GM12878 (cell line): ENCODE results near the gene DAD1. TPM values are rescaled to one million over a fixed set of nuclear protein-coding genes. Genes with fewer than 3 reads are reported as not detected.

Source experiments
- ATAC-seq: fragments of 200-7000 bp; cut with Tn5 transposase; 3 replicates; pipeline ENCODE4 v1.9.1; 2020; ENCODE audit warnings: mild to moderate bottlenecking, moderate library complexity
- BruUV-seq: library from RNA; stranded (reverse); fragments of 400-500 nt; replicated peaks from 2 replicates; lab custom pipeline; 2021; lab: Mats Ljungman, UMichigan
- CTCF ChIA-PET: fragments of 300-600 bp; sonication (Branson Sonifier 250); formaldehyde crosslinking; extraction: SDS; loops from one replicate; lab custom pipeline; 2021; ENCODE audit warnings: inconsistent platforms; lab: Yijun Ruan, JAX
- POLR2A ChIA-PET: fragments of 350-600 bp; formaldehyde crosslinking; extraction: SDS; loops from one replicate; lab custom pipeline; 2021; ENCODE audit warnings: inconsistent platforms; lab: Charles Lee
- RAD21 ChIA-PET: fragments of 300-600 bp; sonication (Branson Sonifier 250); formaldehyde crosslinking; loops from one replicate; lab custom pipeline; 2023; ENCODE audit warnings: antibody characterized with exemption; ENCODE audit not compliant: unreplicated experiment; lab: Charles Lee
- SMC1A ChIA-PET: fragments of 300-600 bp; sonication (Branson Sonifier 250); formaldehyde crosslinking; loops from one replicate; lab custom pipeline; 2023; ENCODE audit not compliant: unreplicated experiment, uncharacterized antibody; lab: Charles Lee
- DNase-seq: peaks from one replicate; pipeline ENCODE4 v3.0.0-alpha.2; 2011; ENCODE audit warnings: low read depth, low spot score
- FAIRE-seq: peaks from 3 replicates; lab custom pipeline; 2011; peaks lifted over from hg19 to GRCh38; lab: Jason Lieb, UNC
- H2AFZ ChIP-seq: 2 replicates; pipeline ENCODE4 v1.6.0; 2011; ENCODE audit warnings: low read depth, low read length, control low read depth; ENCODE audit not compliant: control insufficient read depth
- H3K27ac ChIP-seq: 2 replicates; pipeline ENCODE4 v1.5.1; 2011; ENCODE audit warnings: control low read depth; ENCODE audit not compliant: control insufficient read depth, insufficient read depth
- H3K27me3 ChIP-seq, 2 experiments: replicated peaks in 1 of 2; 2 replicates each; pipeline versions ENCODE4 v1.6.0 to v1.6.1; 2011; ENCODE audit warnings: low read length in 1 of 2; ENCODE audit not compliant: control insufficient read depth in 2 of 2, insufficient read depth in 2 of 2
- H3K36me3 ChIP-seq, 2 experiments: 2 replicates each; pipeline ENCODE4 v1.5.1; 2011; ENCODE audit warnings: low read length in 1 of 2; ENCODE audit not compliant: control insufficient read depth in 2 of 2, insufficient read depth in 2 of 2
- H3K4me1 ChIP-seq: 2 replicates; pipeline ENCODE4 v1.6.1; 2011; ENCODE audit warnings: mild to moderate bottlenecking, low read length, moderate library complexity, mixed read lengths; ENCODE audit not compliant: control insufficient read depth, insufficient read depth
- H3K4me2 ChIP-seq: 2 replicates; pipeline ENCODE4 v1.6.0; 2011; ENCODE audit warnings: control low read depth; ENCODE audit not compliant: control insufficient read depth, insufficient read depth
- H3K4me3 ChIP-seq: fragments of 200-600 bp; sonication (generic); 2 replicates; pipeline ENCODE4 v1.5.1; 2016
- H3K79me2 ChIP-seq: 2 replicates; pipeline ENCODE4 v1.6.0; 2011; ENCODE audit warnings: low read length; ENCODE audit not compliant: control insufficient read depth, insufficient read depth
- H3K9ac ChIP-seq: 2 replicates; pipeline ENCODE4 v1.8.0; 2011; ENCODE audit warnings: low read length, control low read depth, mixed read lengths; ENCODE audit not compliant: control insufficient read depth, insufficient read depth
- H3K9me3 ChIP-seq: replicated peaks from 3 replicates; pipeline ENCODE4 v1.5.1; 2011; ENCODE audit warnings: mild to moderate bottlenecking, low read length; ENCODE audit not compliant: control insufficient read depth, insufficient read depth
- H4K20me1 ChIP-seq: 2 replicates; pipeline ENCODE4 v1.6.0; 2011; ENCODE audit not compliant: control insufficient read depth, insufficient read depth
- BCLAF1 ChIP-seq: fragments of 450-650 bp; IDR thresholded peaks from 2 replicates; pipeline ENCODE4 v1.6.1; 2017; ENCODE audit warnings: antibody characterized with exemption, mild to moderate bottlenecking, moderate library complexity
- E4F1 ChIP-seq: fragments of 450-650 bp; IDR thresholded peaks from 2 replicates; pipeline ENCODE4 v1.6.1; 2018; ENCODE audit warnings: borderline replicate concordance, mild to moderate bottlenecking; ENCODE audit not compliant: partially characterized antibody
- ELK1 ChIP-seq: IDR thresholded peaks from 2 replicates; pipeline ENCODE4 v1.6.1; 2012; ENCODE audit warnings: low read depth, low read length, improper control_type of control experiment
- IKZF2 ChIP-seq, 2 experiments: fragments of 450-650 bp; IDR thresholded peaks; 2 replicates each; pipeline ENCODE4 v1.6.1; 2017; ENCODE audit warnings: mild to moderate bottlenecking in 2 of 2, moderate library complexity in 2 of 2
- JUNB ChIP-seq: IDR thresholded peaks from 2 replicates; pipeline ENCODE4 v1.6.1; 2016; ENCODE audit warnings: antibody characterized with exemption, mild to moderate bottlenecking
- MEF2B ChIP-seq: fragments of 450-650 bp; IDR thresholded peaks from 2 replicates; pipeline ENCODE4 v1.6.1; 2018; ENCODE audit warnings: mild to moderate bottlenecking, moderate library complexity; ENCODE audit not compliant: partially characterized antibody, poor library complexity, severe bottlenecking
- PKNOX1 ChIP-seq: fragments of 450-650 bp; IDR thresholded peaks from 2 replicates; pipeline ENCODE4 v1.6.1; 2016; ENCODE audit warnings: mild to moderate bottlenecking
- SMC3 ChIP-seq: IDR thresholded peaks from 2 replicates; pipeline ENCODE4 v1.6.1; 2011; ENCODE audit warnings: low read length, improper control_type of control experiment, borderline replicate concordance
- STAT1 ChIP-seq: fragments of 450-650 bp; conservative IDR thresholded peaks from 2 replicates; pipeline ENCODE4 v1.6.1; 2014; ENCODE audit warnings: antibody characterized with exemption, mild to moderate bottlenecking
- ZBED1 ChIP-seq: IDR thresholded peaks from 2 replicates; pipeline ENCODE4 v1.6.1; 2016; ENCODE audit warnings: borderline replicate concordance
- WGBS: methylation state at CpG from one replicate; pipeline ENCODE4 v1.1.6; 2016; ENCODE audit warnings: low lambda C conversion rate; ENCODE audit not compliant: insufficient replicate concordance, insufficient coverage; ENCODE audit errors: missing lambda C conversion rate; 5-methylcytosine and 5-hydroxymethylcytosine counted together
- in situ Hi-C: fragments of 300-500 bp; cut with MboI; formaldehyde crosslinking; loops from 9 replicates; pipeline ENCODE4 v1.14.3; 2018; ENCODE audit warnings: mixed read lengths
- intact Hi-C: fragments of 100-400 bp; cut with micrococcal nuclease; formaldehyde crosslinking; loops from one replicate; pipeline ENCODE4 v1.14.2; 2022; ENCODE audit not compliant: unreplicated experiment
- polyA plus RNA-seq, 11 experiments: library from polyadenylated mRNA; depleted of rRNA in 4 of 11; unstranded in 6 of 11; stranded (reverse) in 5 of 11; fragments of >200 nt; fragmentation: Nextera tagmentation in 4 of 11; fragmentation: Illumina TruSeq in 1 of 11; extraction: Ambion mirVana in 4 of 11; extraction: Trizol in 1 of 11; gene quantifications; 1 replicate in 1 of 11; 2 replicates in 10 of 11; pipeline versions ENCODE4 v1.2.1 to v1.2.3, GENCODE V29; 2011 to 2016; ENCODE audit warnings: inconsistent platforms in 2 of 11, missing spikeins in 2 of 11, low read depth in 1 of 11
- total RNA-seq, 4 experiments: library from RNA; depleted of rRNA in 3 of 4; stranded (reverse); fragments of >200 nt in 3 of 4; fragmentation: Illumina TruSeq in 1 of 4; extraction: Trizol in 1 of 4; gene quantifications; 2 replicates each; pipeline versions ENCODE4 v1.2.1 to v1.2.3, GENCODE V29; 2013 to 2021

DAD1 gene
- total and polyA plus RNA-seq, 10 of the 15 experiments (the other 5 are each of a cell fraction or from before 2014, with no cell fraction given): 161 to 920 (median 319) TPM

- in situ Hi-C loops: no loop called here
- H3K36me3 ChIP-seq: peaks cover 7 to 13% of the 10 kb centered on the region in 2 experiments
- H3K79me2 ChIP-seq: peaks cover 9% of the 10 kb centered on the region
- H3K27me3 ChIP-seq: no peaks in the 10 kb centered on the region
- peak overlapping the region; percentile 90 for H3K9ac ChIP-seq
- ChIA-PET RAD21 (interaction anchor here (0.7 to 3.5 kb wide), 43 partner anchors 11 to 330 kb away, joined by 3 to 190 read pairs (median 8); partner anchors contain the start of gene DAD1), SMC1A (interaction anchor here (0.6 to 3.5 kb wide), 43 partner anchors 9 to 344 kb away, joined by 3 to 82 read pairs (median 5); partner anchors contain the start of gene DAD1), POLR2A (interaction anchor here (0.6 to 7.7 kb wide), 22 partner anchors 8 to 172 kb away, joined by 3 to 74 read pairs (median 6); partner anchors contain the start of gene DAD1), CTCF (interaction anchor here (0.7 to 3.5 kb wide), 47 partner anchors 8 to 539 kb away, joined by 3 to 180 read pairs (median 5); partner anchors contain the start of genes ACIN1, C14orf119, DAD1 and OXA1L)
- 0% methylated on average over 28 of the region's 28 CpGs for WGBS
- BruUV-seq: TSS peak; percentile 75
- no peaks in the 10 kb centered on the region for H3K9me3 ChIP-seq
- intact Hi-C loops: loop anchor here (1.0 to 5.0 kb wide), 8 partner anchors 25 to 296 kb away; no protein-coding TSS in a partner anchor
- peak overlapping the region; percentile 35 for H2AFZ ChIP-seq
- peak overlapping the region; percentile 51; the same call in 1 of the 2 replicates for H3K4me3 ChIP-seq
- ATAC-seq (peak; percentile 77), FAIRE-seq (peak; percentile 91), DNase-seq (peak; percentile 98)
- H3K27ac ChIP-seq: peak overlapping the region; percentile 100
- peak overlapping the region; percentile 88 for H3K4me2 ChIP-seq
- no peaks in the 10 kb centered on the region for H4K20me1 ChIP-seq
- H3K4me1 ChIP-seq: peaks cover 73% of the 10 kb centered on the region
- no peak for TF ChIP-seq BCLAF1
- peak; percentile 96 for TF ChIP-seq MEF2B
- TF ChIP-seq ZBED1: peak; percentile 99
- peak; percentile 46 for TF ChIP-seq E4F1
- TF ChIP-seq STAT1: no peak
- peak; percentile 22; the same call in 1 of the 2 replicates for TF ChIP-seq SMC3
- TF ChIP-seq PKNOX1: peak; percentile 28; the same call in 1 of the 2 replicates
- TF ChIP-seq IKZF2 (IDR thresholded peaks at IDR 0.05): peak; percentile 100
- TF ChIP-seq JUNB: peak; percentile 92
- peak; percentile 70; the same call in 1 of the 2 replicates for TF ChIP-seq ELK1
Observed at GRCh38 chr14:22556021-22556989, 32.7 kb downstream of the DAD1 start.
